Kidney glomerular epithelial cell (primary cell): Measurements from ENCODE around the gene CBR3.
A peak's percentile ranks its signal among the peaks of the same experiment; 100 is the strongest.

ENCODE experiments used
- DNase-seq: peaks from one replicate; lab custom pipeline; 2025; lab: John Stamatoyannopoulos, UW

CBR3 gene

GRCh38 chr21:36156339-36156814 is 21.5 kb downstream of the CBR3 start:
- DNase-seq, result peak; percentile 95

DNA sequence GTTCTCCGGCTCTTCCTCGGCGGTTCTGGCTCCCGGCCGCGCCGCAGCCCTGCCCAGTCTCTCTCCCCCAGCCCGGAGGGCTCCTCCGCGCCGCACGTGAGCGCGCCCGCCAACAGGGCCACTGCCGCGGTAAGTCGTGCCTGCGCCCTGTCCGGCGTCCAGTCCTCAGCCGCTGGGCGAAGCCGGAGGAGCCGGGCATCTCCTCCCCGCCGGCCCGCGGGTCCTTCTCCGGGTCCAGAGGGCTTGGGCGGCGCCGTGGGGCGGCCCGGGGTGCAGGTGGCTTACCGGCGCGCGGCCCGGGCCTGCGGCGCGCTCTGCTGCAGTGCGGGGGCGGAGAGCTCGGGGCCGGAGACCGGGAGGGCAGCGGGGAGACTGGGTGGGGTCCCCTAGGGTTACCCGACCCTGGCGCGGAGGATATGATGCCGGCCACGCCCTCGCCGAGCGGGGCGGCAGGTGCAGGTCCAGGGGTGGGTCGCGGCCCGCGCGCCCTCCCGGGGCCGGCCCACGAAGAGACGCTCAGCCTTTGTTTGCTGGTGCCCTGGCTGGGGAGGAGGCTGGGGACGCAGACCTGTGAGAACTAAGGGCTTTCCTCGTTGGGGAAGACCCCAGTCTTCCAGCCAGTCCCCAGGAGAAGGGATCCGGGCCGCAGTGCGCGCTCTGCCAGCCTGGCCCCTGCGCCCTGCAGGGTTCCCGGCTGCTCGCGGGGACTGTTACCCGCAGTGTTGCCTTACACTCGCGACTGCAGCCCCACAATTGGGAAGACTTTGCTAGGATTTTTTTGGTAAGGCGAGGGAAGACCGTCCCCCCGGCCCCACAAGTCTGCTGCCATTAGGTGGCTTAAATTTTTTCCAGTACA is 22.2 kb downstream of the CBR3 start, which contains the start of gene DOP1B:
DOP1B (plus strand) TSS at position 10 of the 856 bp plus-strand sequence. CDS start 7,910 bp downstream, outside the sequence.
- DNase-seq, result no peak

GRCh38 chr21:36159356-36159921 is 24.6 kb downstream of the CBR3 start:
- no peak for DNase-seq

GRCh38 chr21:36160850-36161178 is 25.9 kb downstream of the CBR3 start:
- DNase-seq, result no peak

- DNase-seq, result no peak
These were observed 27.8 kb downstream of the CBR3 start for GRCh38 chr21:36162631-36163030.

- DNase-seq, result no peak
These were observed 29.2 kb downstream of the CBR3 start for GRCh38 chr21:36163750-36164741.

GRCh38 chr21:36165356-36165755 is 30.5 kb downstream of the CBR3 start:
- no peak for DNase-seq

GRCh38 chr21:36166705-36167104 is 31.8 kb downstream of the CBR3 start:
- DNase-seq, result no peak

DNA sequence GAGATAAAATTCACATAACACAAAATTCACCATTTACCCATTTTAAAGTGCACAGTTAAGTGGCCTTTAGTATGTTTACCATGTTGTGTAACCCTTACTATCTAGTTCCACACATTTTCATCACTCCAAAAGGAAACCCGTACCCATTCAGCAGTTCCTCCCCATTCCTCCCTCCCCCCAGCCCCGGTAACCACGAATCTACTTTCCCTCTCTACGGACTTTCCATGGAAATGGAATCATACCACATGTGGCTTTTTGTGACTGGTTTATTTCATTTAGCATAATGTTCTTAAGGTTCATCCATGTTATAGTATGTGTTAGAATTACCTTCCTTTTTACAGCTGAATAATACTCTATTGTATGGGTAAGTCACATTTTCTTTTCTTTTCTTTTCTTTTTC is 32.7 kb downstream of the CBR3 start:
- DNase-seq, result no peak

GRCh38 chr21:36169470-36170128 is 34.7 kb downstream of the CBR3 start:
- DNase-seq, result no peak

GRCh38 chr21:36170823-36171222 is 35.9 kb downstream of the CBR3 start:
- no peak for DNase-seq

- no peak for DNase-seq
These were observed 36.5 kb downstream of the CBR3 start for GRCh38 chr21:36171336-36171735.

- no peak for DNase-seq
These were observed 37.0 kb downstream of the CBR3 start for GRCh38 chr21:36171741-36172331.

- no peak for DNase-seq
These were observed 39.9 kb downstream of the CBR3 start for GRCh38 chr21:36174780-36175179.

GRCh38 chr21:36175771-36176565 is 41.1 kb downstream of the CBR3 start:
- DNase-seq, result no peak

DNA sequence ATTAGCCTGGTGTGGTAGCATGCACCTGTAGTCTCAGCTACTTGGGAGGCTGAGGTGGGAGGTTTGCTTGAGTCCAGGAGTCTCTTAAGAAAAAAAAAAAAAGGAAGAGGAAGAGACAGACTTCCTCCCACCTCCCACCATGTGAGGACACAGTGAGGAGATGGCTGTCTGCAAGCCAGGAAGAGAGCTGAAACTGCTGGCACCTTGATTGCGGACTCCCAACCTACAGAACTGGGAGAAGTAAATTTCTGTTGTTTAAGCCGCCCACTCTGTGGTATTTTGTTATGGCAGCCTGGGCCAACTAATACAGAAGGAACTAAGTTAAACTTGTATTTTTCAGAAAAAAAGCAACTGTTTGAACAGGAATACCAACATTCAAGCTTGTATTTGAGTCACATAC is 43.5 kb downstream of the CBR3 start:
- no peak for DNase-seq

DNA sequence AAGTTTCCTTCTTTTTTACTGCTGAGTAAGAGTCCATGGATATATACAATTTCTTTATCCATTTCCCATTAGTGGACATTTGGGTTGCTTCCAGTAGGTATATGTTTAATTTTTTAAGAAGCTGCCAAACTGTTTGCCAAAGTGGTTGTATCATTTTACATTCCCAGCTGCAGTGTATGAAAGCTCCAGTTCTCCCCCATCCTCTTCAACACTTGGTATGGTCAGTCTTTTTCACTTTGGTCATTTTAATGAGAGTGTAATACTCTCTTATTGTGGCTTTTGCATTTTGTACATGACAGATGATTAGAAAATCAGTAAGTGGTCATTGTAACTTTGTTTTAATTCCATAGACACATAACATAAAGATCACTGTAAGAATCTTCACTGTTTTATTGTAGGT is 44.3 kb downstream of the CBR3 start:
- no peak for DNase-seq

GRCh38 chr21:36180963-36181362 is 46.1 kb downstream of the CBR3 start:
- DNase-seq, result no peak

GRCh38 chr21:36183144-36183795 is 48.4 kb downstream of the CBR3 start:
- no peak for DNase-seq

DNA sequence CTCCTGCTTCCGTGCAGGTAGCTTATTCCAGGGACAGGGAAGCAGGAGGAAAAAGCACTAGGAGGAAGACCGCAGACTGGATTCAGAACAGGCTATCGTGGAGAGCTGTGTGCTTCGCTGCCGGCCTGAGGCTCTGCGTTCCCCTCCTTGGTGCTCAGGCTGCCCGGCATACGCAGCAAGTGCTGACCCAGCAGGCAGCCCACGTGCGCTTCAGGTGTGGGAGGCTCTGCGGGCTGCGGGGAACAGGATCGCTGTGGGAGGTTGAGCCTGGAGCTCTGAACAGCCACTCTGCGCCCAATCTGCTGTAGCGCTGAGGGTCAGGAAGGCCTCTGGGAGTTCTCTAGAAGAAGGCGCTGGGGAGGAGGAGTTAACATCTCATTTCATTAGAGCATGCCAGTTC is 49.7 kb downstream of the CBR3 start:
- DNase-seq, result no peak
